ENCODE measurements around the gene SCP2D1. TPM values are rescaled to one million over a fixed set of nuclear protein-coding genes. Genes with fewer than 3 reads are reported as not detected.

The SCP2D1 gene
- not detected for total RNA-seq
- not detected for polyA plus RNA-seq (ENCODE audit: insufficient read length in 6 of 6)
- long read RNA-seq, donor 1: 0 reads
- long read RNA-seq, donor 2: 0 reads
- long read RNA-seq, donor 3: 0 reads
- long read RNA-seq, donor 4: 0 reads
- long read RNA-seq, donor 5: 0 reads
- long read RNA-seq, donor 6: 0 reads
- long read RNA-seq, donor 7: 0 reads
- long read RNA-seq, donor 8: 0 reads
- long read RNA-seq, donor 9: 0 reads
- long read RNA-seq, donor 10: 0 reads
- long read RNA-seq, donor 11: 0 reads
- long read RNA-seq, donor 12: 0 reads

GRCh38 chr20:18813483-18813882, at the start of gene SCP2D1:
TSS of gene SCP2D1 (plus strand) at chr20:18813783. CDS start at chr20:18813816, 33 bp downstream.
- Histone ChIP-seq H3K27me3 (peaks cover 0 to 6% of the 10 kb centered on the region in 2 donors), H3K4me1 (no peaks in the 10 kb centered on the region), H3K4me3 (no peak within 1 kb of the TSS), H3K9me3 (no peaks in the 10 kb centered on the region), H3K36me3 (no peaks in the 10 kb centered on the region), H3K27ac (no peak within 1 kb of the TSS)
- DNase-seq (no peak), ATAC-seq (no peak)
- intact Hi-C loops (cut with DNase I): no loop called here
- TF ChIP-seq CTCF (IDR thresholded peaks at IDR 0.05): no peak

DNA sequence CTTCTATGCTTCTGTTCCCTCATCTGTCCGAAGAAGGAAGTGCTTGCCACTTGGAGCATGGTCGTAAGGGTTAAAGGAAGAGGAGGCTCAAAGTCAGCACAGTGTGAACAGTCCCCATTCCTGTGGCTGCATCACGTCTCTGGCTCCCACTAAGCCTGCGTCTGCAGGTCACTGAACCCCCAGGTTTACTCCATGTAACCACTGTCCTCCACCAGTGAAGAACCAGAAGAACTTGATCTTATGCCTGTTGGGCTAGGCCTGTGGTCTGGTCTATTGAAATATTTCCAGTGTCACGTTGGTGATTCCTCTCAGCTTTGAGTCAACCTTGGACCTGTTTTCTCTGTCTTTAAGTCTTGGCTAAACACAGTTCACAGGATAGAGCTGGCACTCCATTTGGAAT, 45.9 kb upstream of the SCP2D1 start:
- Histone ChIP-seq H3K4me3 (no peak overlapping the region), H3K9me3 (no peaks in the 10 kb centered on the region), H3K36me3 (peaks cover 0 to 11% of the 10 kb centered on the region in 2 donors), H3K4me1 (no peaks in the 10 kb centered on the region), H3K27me3 (no peaks in the 10 kb centered on the region), H3K27ac (no peak overlapping the region)
- TF ChIP-seq CTCF (IDR thresholded peaks at IDR 0.05): no peak
- no peak for ATAC-seq
- intact Hi-C loops (cut with DNase I): no loop called here
- DNase-seq: no peak

GRCh38 chr20:18773566-18773965, 40.0 kb upstream of the SCP2D1 start:
- DNase-seq (no peak), ATAC-seq (no peak)
- no peak for TF ChIP-seq CTCF (IDR thresholded peaks at IDR 0.05)
- intact Hi-C loops (cut with DNase I): no loop called here
- no peaks in the 10 kb centered on the region for H3K9me3 ChIP-seq
- H3K4me3 ChIP-seq: no peak overlapping the region
- H3K27ac ChIP-seq: no peak overlapping the region
- no peaks in the 10 kb centered on the region for H3K36me3 ChIP-seq
- no peaks in the 10 kb centered on the region for H3K4me1 ChIP-seq
- no peaks in the 10 kb centered on the region for H3K27me3 ChIP-seq

DNA sequence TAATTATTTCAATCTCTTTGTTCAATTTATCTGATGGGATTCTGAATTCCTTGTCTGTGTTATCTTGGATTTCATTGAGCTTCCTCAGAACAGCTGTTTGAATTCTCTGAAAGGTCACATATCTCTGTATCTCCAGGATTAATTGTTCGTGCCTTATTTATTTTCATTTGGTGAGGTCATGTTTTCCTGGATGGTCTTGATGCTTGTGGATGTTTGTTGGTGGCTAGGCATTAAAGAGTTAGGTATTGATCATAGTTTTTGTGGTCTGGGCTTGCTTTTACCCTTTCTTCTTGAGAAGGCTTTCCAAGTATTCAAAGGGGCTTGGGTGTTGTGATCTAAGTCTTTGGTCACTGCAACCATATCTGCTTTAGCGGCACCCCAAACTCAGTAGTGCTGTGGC, 39.4 kb upstream of the SCP2D1 start:
- H3K4me1 ChIP-seq: no peaks in the 10 kb centered on the region
- no peak overlapping the region for H3K4me3 ChIP-seq
- H3K36me3 ChIP-seq: no peaks in the 10 kb centered on the region
- H3K9me3 ChIP-seq: no peaks in the 10 kb centered on the region
- TF ChIP-seq CTCF (IDR thresholded peaks at IDR 0.05): no peak
- H3K27ac ChIP-seq: no peak overlapping the region
- no peaks in the 10 kb centered on the region for H3K27me3 ChIP-seq
- intact Hi-C loops (cut with DNase I): no loop called here
- ATAC-seq (no peak), DNase-seq (no peak)

GRCh38 chr20:18775633-18776032, 38.0 kb upstream of the SCP2D1 start:
- no peak overlapping the region for H3K27ac ChIP-seq
- intact Hi-C loops (cut with DNase I): no loop called here
- no peaks in the 10 kb centered on the region for H3K4me1 ChIP-seq
- no peaks in the 10 kb centered on the region for H3K27me3 ChIP-seq
- ATAC-seq (no peak), DNase-seq (no peak)
- TF ChIP-seq CTCF (IDR thresholded peaks at IDR 0.05): no peak
- no peaks in the 10 kb centered on the region for H3K36me3 ChIP-seq
- H3K9me3 ChIP-seq: no peaks in the 10 kb centered on the region
- H3K4me3 ChIP-seq: no peak overlapping the region

Measured in left lung (tissue), 14 donors.